ENCODE measurements around the gene GPR42. TPM values are rescaled to one million over a fixed set of nuclear protein-coding genes. Genes with fewer than 3 reads are reported as not detected.

Gene GPR42
- total and polyA plus RNA-seq, 2 of the 4 experiments (the other 2 are of a cell fraction) = not detected

DNA sequence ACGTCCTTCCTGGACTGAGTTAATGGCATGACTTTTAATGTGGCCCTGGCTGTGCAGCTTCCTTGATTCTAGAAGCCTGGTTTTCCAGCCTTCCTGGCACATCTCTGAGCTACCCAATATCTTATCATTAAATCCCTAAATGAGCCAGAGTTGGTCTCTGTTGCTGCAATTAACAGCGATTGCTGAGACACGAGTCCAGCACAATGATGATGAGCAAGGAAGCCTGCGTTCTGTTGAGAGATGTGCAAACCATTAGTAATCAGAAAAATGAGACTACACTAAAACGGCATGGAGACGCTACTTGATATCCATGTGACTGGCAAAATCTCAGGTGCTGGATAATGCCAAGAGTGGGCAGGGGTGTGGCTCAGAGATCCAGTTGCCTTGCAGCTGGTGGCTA is 26.2 kb downstream of the GPR42 start:
- Histone ChIP-seq H3K9me1 (ENCODE audit: insufficient read depth, low read length) (no peaks in the 10 kb centered on the region), H3K79me1 (ENCODE audit: low read depth in 1 of 2, low read length in 2 of 2) (no peaks in the 10 kb centered on the region), H4K8ac (ENCODE audit: low read depth in 2 of 2, low read length in 2 of 2) (no peak overlapping the region), H4K91ac (ENCODE audit: insufficient read depth, low read depth, low read length) (no peak overlapping the region), H3K18ac (ENCODE audit: low read depth, low read length) (no peak overlapping the region), H3K9me3 (ENCODE audit: control insufficient read depth, insufficient read depth, low read length) (no peaks in the 10 kb centered on the region), H3K36me3 (ENCODE audit: control insufficient read depth, insufficient read depth, low read length) (no peaks in the 10 kb centered on the region), H2BK15ac (ENCODE audit: low read depth, low read length) (no peak overlapping the region), H3K4me3 (ENCODE audit: insufficient read depth, low read depth, low read length) (no peak overlapping the region), H2AK9ac (replicated peaks; ENCODE audit: low read depth, low read length, poor library complexity) (no peak overlapping the region), H2BK120ac (ENCODE audit: low read depth, low read length) (no peak overlapping the region), H3K4me2 (ENCODE audit: low read depth, low read length) (no peak overlapping the region), H3K9ac (ENCODE audit: low read depth, low read length) (no peak overlapping the region), H3K27ac (ENCODE audit: insufficient read depth, low read length) (no peak overlapping the region), H2BK5ac (ENCODE audit: low read depth, low read length, poor library complexity, severe bottlenecking) (no peak overlapping the region), H3K4me1 (ENCODE audit: control insufficient read depth, insufficient read depth, low read length) (no peaks in the 10 kb centered on the region), H3K56ac (ENCODE audit: extremely low read depth, insufficient read depth, low read length) (no peak overlapping the region), H3K14ac (replicated peaks; ENCODE audit: low read depth, low read length) (no peak overlapping the region), H2BK20ac (ENCODE audit: low read depth, low read length) (no peak overlapping the region), H4K5ac (ENCODE audit: low read depth, low read length) (no peak overlapping the region), H4K20me1 (ENCODE audit: insufficient read depth, low read length) (no peaks in the 10 kb centered on the region), H3K23ac (ENCODE audit: low read depth, low read length) (no peak overlapping the region), H2AFZ (replicated peaks; ENCODE audit: low read length, poor library complexity) (no peak overlapping the region), H3K27me3 (ENCODE audit: control insufficient read depth, insufficient read depth, low read length) (peaks cover 3% of the 10 kb centered on the region; the same call in 1 of the 2 replicates), H3K4ac (ENCODE audit: low read depth, low read length) (no peak overlapping the region), H2AK5ac (ENCODE audit: low read depth, low read length) (no peak overlapping the region)
- no TSS peak for BruUV-seq (replicated peaks)
- ChIA-PET CTCF (no interaction called here), POLR2A (ENCODE audit: unreplicated experiment) (no interaction called here)
- no peak for TF ChIP-seq POLR2A (IDR thresholded peaks at IDR 0.05; ENCODE audit: low read depth, low read length)
- TF ChIP-seq NFE2L2 (IDR thresholded peaks at IDR 0.05; ENCODE audit: low read depth, low read length) = no peak
- TF ChIP-seq RCOR1 (IDR thresholded peaks at IDR 0.05; ENCODE audit: insufficient replicate concordance, low read length) = no peak
- TF ChIP-seq, protein P1, sequence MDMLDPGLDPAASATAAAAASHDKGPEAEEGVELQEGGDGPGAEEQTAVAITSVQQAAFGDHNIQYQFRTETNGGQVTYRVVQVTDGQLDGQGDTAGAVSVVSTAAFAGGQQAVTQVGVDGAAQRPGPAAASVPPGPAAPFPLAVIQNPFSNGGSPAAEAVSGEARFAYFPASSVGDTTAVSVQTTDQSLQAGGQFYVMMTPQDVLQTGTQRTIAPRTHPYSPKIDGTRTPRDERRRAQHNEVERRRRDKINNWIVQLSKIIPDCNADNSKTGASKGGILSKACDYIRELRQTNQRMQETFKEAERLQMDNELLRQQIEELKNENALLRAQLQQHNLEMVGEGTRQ (IDR thresholded peaks at IDR 0.05; ENCODE audit: low read depth, low read length) = no peak
- no peak for TF ChIP-seq CHD1 (IDR thresholded peaks at IDR 0.05; ENCODE audit: low read depth, low read length)
- no peak for TF ChIP-seq RFX5 (IDR thresholded peaks at IDR 0.05; ENCODE audit: low read depth, low read length)
- no peak for TF ChIP-seq MAFK (IDR thresholded peaks at IDR 0.05; ENCODE audit: low read depth, low read length)
- TF ChIP-seq RAD21 (IDR thresholded peaks at IDR 0.05; ENCODE audit: low read length) = no peak
- no peak for TF ChIP-seq SMC3 (IDR thresholded peaks at IDR 0.05; ENCODE audit: low read depth, low read length)
- no peak for TF ChIP-seq MXI1 (IDR thresholded peaks at IDR 0.05; ENCODE audit: borderline replicate concordance, low read depth, low read length)
- TF ChIP-seq CEBPB (IDR thresholded peaks at IDR 0.05; ENCODE audit: low read depth, low read length) = no peak
- TF ChIP-seq, protein P2, sequence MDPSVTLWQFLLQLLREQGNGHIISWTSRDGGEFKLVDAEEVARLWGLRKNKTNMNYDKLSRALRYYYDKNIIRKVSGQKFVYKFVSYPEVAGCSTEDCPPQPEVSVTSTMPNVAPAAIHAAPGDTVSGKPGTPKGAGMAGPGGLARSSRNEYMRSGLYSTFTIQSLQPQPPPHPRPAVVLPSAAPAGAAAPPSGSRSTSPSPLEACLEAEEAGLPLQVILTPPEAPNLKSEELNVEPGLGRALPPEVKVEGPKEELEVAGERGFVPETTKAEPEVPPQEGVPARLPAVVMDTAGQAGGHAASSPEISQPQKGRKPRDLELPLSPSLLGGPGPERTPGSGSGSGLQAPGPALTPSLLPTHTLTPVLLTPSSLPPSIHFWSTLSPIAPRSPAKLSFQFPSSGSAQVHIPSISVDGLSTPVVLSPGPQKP (IDR thresholded peaks at IDR 0.05; ENCODE audit: borderline replicate concordance, low read depth, low read length) = no peak
- in situ Hi-C loops (cut with MboI; ENCODE audit: low sequenced_read_pairs) (no loop called here), intact Hi-C loops (cut with micrococcal nuclease) (no loop called here), dilution Hi-C loops (cut with HindIII; ENCODE audit: low sequenced_read_pairs, unreplicated experiment) (no loop called here)
- 75% methylated on average over 4 of the region's 6 CpGs; no CpG with 5 or more reads in 1 of the 2 experiments for WGBS, 2 experiments (ENCODE audit: extremely low coverage in 2 of 2, insufficient read length in 1 of 2)
- ATAC-seq (ENCODE audit: low read depth) (no peak), DNase-seq (no peak)
